22Rv1 (cell line): ENCODE data around the gene RAB27B.

Source experiments
- CTCF ChIP-seq: fragments of 450-650 bp; IDR thresholded peaks from 2 replicates; pipeline ENCODE4 v1.5.1; 2017; ENCODE audit warnings: mild to moderate bottlenecking
- ZFX ChIP-seq: fragments of 450-650 bp; IDR thresholded peaks from 2 replicates; pipeline ENCODE4 v1.6.1; 2017; ENCODE audit warnings: antibody characterized with exemption, borderline replicate concordance

DNA sequence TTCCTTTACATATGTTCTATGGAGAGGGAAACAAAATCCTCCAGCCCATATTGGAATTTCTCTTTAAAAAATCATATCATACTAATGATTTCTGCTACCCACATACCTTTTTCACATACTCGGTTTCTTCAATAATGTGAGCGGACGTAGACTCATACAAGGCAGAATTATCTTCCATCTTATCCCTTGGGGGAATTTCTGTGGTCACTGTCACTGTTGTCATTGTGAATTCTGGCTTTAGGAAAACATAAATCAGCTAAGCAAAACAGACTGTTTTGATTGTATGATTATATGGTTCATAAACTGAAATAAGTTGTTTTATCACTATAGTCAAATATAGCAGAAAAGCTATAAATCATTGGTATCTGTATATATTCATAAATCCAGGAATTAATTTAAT is 114.3 kb downstream of the RAB27B start:
- no peak for TF ChIP-seq CTCF
- no peak for TF ChIP-seq ZFX
